Measurements from ENCODE around the gene DISC1.

GRCh38 chr1:231611111-231611510 is 15.5 kb upstream of the DISC1 start:
- TF ChIP-seq POLR2A (IDR thresholded peaks at IDR 0.05; ENCODE audit: low read depth, low read length) (no peak), POLR2AphosphoS5 (IDR thresholded peaks at IDR 0.05; ENCODE audit: low read depth, low read length) (no peak)

Data from GM12891 (cell line).